Astrocyte of the spinal cord (primary cell): ENCODE measurements around the gene SERPINB11.
"Not testable (repeated sequence)": the region's sequence is repeated elsewhere in the genome, so short reads cannot be mapped to it uniquely, and the experiment has no call there.

ENCODE experiments used
- DNase-seq: peaks from one replicate; pipeline ENCODE4 v3.0.0; 2011; ENCODE audit warnings: low read depth, low spot score
- H3K4me3 ChIP-seq: 2 replicates; pipeline ENCODE4 v1.5.1; 2011; ENCODE audit warnings: low read depth, mild to moderate bottlenecking, low read length, moderate library complexity
- CTCF ChIP-seq: IDR thresholded peaks from 2 replicates; pipeline ENCODE4 v1.5.1; 2012; ENCODE audit warnings: low read depth, mild to moderate bottlenecking, low read length, inconsistent platforms
- in situ Hi-C: cut with HindIII; loops from 2 replicates; pipeline ENCODE4 v1.10.0; 2017; ENCODE audit warnings: low sequenced_read_pairs

SERPINB11 gene

GRCh38 chr18:63702660-63703059 is at the start of gene SERPINB11:
SERPINB11 (plus strand) TSS chr18:63702960; CDS start chr18:63710194, 7,234 bp downstream.
- no peak for TF ChIP-seq CTCF
- DNase-seq: no peak
- in situ Hi-C loops: no loop called here
- no peak within 1 kb of the TSS for H3K4me3 ChIP-seq

DNA sequence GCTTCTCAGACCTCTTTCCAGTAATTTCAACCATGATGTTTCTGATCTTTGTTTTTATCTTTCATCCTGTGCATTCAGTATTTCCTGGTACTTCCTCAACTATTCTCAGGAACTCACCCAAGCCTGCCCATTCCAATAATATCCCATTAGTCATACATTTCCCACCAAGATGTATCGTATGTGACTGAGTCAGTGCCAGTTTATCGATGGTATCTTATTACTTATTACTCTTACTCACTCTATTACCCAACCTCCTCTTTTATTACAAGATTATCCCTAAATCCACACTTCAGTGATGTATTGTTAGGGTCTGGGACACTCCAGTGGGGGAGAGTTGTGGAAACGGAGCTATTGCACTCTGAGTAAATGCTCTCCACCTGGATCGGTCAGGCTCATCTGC is 43.8 kb upstream of the SERPINB11 start:
- in situ Hi-C loops, H3K4me3 ChIP-seq, DNase-seq: not testable (repeated sequence)

- DNase-seq, H3K4me3 ChIP-seq, in situ Hi-C loops: not testable (repeated sequence)
Measured at GRCh38 chr18:63661750-63662149, 41.0 kb upstream of the SERPINB11 start, which contains the start of gene SERPINB3. SERPINB3 (minus strand) TSS chr18:63661893; CDS start chr18:63661216, 677 bp downstream.

GRCh38 chr18:63664571-63664970 is 38.2 kb upstream of the SERPINB11 start:
- no peak for TF ChIP-seq CTCF
- in situ Hi-C loops: no loop called here
- DNase-seq: no peak
- H3K4me3 ChIP-seq: no peak overlapping the region

DNA sequence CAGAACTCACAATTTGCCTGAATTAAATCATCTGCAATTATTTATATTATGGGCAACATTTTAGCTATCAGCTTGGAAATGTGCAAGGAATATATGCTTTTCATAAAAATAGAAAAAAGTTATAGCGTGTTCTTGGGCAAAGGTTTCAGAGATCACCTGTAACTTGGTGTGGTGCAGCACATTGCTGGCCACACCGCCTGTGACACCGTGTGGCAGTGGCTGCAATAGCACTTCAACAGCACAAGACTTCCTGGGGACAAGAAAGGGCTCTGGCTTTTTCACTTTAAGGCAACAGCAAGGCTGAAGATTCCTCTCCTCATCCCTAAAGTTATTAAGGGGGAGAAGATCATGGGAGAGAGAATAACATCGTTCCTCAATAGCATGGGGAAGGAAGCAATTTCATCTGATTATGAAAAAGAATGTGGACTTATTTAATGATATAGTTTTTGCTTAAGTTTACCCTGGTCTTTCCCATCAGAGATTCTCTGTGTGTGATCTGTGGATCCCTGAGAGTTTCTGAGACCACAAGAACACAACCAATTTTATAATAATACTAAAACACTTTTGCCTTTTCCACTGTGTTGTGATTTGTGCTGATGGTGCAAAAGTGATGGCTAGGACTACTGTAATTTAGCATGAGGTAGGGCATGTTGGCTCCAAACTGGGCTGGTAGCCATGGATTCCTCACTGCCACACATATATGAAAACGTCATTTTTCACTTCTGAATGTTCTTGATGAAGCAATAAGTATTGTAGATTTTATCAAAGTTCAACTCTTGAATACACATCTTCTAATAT is 26.0 kb upstream of the SERPINB11 start:
- peak; percentile 13 for TF ChIP-seq CTCF
- no peak overlapping the region for H3K4me3 ChIP-seq
- in situ Hi-C loops: no loop called here
- DNase-seq: no peak

DNA sequence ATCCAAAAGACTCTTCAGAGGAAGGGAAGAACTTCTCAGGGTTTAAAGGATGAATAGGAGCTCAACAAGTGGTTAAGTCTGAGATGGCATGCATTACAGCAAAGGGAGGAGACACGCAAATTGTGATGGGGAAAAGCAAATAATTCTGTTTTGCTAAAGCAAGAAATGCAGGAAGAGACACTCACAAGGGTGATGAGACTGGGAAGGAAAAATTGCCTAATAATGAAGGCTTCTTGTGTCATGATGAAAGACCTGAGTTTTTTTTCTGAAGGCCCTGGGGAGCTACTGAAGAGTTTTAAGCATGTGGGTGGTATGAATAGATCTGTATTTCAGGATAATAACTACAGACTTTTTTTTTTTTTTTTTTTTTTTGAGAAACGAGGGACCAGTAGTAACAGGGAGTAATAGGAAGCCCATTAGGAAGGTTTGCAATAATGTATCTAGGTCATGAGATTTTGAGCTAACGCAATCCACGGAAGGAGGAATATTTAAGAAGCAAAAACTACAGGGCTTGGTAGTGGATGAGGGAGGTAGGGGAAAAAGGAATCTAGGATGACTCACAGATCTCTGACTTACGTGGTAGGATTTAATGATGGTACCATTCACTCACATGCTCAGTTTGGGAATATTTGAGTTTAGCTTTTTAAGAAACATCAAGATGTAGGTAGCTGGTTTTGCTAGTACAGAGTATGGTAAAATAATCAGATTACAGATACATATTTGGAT is 25.1 kb upstream of the SERPINB11 start:
- no peak for DNase-seq
- H3K4me3 ChIP-seq: no peak overlapping the region
- no peak for TF ChIP-seq CTCF
- in situ Hi-C loops: no loop called here

DNA sequence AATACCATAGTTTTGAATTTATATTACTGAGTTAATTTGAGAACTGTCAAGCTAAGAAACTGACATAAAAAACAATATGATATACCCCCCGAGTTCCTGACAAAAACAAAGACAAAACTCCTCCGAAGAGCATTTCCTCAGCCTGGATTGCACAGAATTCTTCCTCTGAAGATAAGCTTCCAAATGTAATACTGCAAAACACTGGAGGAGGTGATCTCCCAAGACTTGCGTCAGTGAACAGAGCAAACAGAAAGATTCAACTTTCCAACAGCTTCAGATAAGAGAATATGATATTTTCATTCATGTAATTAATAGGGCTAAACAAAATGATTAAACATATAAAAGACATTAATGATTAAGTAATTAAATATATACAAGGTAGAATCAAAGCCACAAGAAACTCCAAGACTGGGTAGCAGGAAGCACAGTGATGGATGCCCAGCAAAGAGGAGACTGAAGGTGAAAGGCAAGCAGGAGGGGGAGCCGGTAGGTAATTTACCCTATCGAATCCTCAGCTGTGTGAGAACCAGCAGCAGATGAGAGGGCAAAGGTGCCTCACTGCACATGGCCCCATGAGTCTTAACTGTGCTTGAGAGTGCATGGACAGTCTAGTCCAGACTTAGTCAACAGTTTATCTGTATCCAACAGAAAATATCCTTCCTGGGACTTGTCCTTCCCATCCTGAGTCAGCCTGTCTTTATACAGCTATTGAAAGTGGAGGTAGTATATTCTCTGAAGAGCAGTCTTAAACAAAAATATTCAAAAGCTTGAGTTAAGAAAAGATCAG is 22.7 kb upstream of the SERPINB11 start:
- no peak for DNase-seq
- TF ChIP-seq CTCF: no peak
- H3K4me3 ChIP-seq: no peak overlapping the region
- in situ Hi-C loops: no loop called here
